SK-N-SH treated with all-trans-retinoic acid at 6 μM for 48 hours (cell line): Measurements from ENCODE around the gene FAM237A.

Experiments used
- ARNTL ChIP-seq: fragments of 450-650 bp; formaldehyde crosslinking; IDR thresholded peaks from 2 replicates; pipeline ENCODE4 v1.5.0; 2020; ENCODE audit warnings: low read depth, mild to moderate bottlenecking, moderate library complexity, borderline replicate concordance
- POU6F1 ChIP-seq: fragments of 250-450 bp; sonication (Bioruptor Pico); IDR thresholded peaks from 2 replicates; pipeline ENCODE4 v1.8.0; 2021; ENCODE audit warnings: low read depth, mild to moderate bottlenecking, moderate library complexity, borderline replicate concordance
- PPARA ChIP-seq: fragments of 250-450 bp; sonication (Bioruptor Pico); IDR thresholded peaks from 2 replicates; pipeline ENCODE4 v1.5.0; 2020; ENCODE audit warnings: mild to moderate bottlenecking, borderline replicate concordance
- SNAI2 ChIP-seq: fragments of 250-450 bp; sonication (Bioruptor Pico); IDR thresholded peaks from 2 replicates; pipeline ENCODE4 v1.5.0; 2020; ENCODE audit warnings: mild to moderate bottlenecking, moderate library complexity
- ZFP3 ChIP-seq: fragments of 250-450 bp; sonication (Bioruptor Pico); IDR thresholded peaks from 2 replicates; pipeline ENCODE4 v1.5.0; 2020; ENCODE audit warnings: mild to moderate bottlenecking, moderate library complexity
- ZFP30 ChIP-seq: fragments of 450-650 bp; formaldehyde crosslinking; IDR thresholded peaks from 2 replicates; pipeline ENCODE4 v1.5.0; 2022; ENCODE audit warnings: mild to moderate bottlenecking, moderate library complexity

DNA sequence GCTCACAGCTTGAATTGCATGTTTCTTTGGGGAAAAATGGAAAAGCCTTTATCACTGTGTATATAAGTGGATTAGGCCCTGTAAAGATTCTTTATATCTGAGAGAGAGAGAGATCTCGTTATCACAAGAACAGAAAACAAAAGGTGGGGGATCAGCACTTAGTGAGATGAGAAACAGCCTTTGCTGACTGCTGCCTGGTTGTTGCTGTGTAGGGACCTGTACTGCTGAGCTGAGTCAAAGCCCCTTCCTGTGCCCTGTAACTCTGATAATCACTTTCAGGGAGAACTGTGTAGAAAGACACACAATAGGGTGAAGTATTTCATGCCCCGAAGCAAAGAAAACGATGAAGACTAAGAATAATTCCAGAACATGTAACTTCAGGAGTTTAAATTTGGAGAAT lies 30.6 kb upstream of the FAM237A start:
- TF ChIP-seq POU6F1 (CRISPR knock-in tag) (no peak), ZFP3 (CRISPR knock-in tag) (no peak), PPARA (CRISPR knock-in tag) (no peak), ZFP30 (CRISPR knock-in tag) (no peak), ARNTL (no peak), SNAI2 (CRISPR knock-in tag) (no peak)
